ENCODE results near the gene PKM.

DNA sequence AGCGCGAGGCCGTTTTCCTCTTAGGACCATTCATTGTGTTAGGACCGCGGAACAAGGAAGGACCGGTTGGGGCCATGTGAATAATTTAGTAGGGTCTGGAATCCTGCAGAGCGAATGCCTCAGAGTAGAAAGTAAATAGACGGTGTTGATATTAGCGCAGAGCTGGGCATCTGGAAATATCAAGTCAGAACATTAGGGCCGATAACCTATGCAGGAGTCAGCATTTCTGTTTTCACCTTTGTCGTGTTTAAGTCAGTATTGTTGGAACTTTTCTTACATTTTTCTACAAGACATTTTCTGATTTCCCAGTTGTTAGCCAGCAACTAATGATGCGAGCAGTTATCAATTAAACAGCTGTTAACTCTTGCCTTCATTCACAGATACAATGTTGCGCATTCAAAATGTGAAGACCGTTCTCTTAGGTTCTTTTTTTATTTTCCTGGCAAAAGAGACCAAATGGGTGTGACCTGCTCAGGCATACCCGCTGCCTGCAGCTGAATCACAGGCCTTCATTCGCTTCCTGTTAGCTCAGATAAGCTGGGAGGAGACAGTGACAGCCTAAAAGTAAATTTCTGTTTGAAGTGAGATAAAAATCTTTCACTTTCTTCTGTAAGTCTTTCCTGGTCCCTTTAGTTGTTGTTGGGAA is 966 bp upstream of the PKM start:
- TF ChIP-seq, protein P1, sequence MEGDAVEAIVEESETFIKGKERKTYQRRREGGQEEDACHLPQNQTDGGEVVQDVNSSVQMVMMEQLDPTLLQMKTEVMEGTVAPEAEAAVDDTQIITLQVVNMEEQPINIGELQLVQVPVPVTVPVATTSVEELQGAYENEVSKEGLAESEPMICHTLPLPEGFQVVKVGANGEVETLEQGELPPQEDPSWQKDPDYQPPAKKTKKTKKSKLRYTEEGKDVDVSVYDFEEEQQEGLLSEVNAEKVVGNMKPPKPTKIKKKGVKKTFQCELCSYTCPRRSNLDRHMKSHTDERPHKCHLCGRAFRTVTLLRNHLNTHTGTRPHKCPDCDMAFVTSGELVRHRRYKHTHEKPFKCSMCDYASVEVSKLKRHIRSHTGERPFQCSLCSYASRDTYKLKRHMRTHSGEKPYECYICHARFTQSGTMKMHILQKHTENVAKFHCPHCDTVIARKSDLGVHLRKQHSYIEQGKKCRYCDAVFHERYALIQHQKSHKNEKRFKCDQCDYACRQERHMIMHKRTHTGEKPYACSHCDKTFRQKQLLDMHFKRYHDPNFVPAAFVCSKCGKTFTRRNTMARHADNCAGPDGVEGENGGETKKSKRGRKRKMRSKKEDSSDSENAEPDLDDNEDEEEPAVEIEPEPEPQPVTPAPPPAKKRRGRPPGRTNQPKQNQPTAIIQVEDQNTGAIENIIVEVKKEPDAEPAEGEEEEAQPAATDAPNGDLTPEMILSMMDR (IDR thresholded peaks at IDR 0.05; ENCODE audit: low read length) = no peak
- TF ChIP-seq EZH2 (optimal IDR thresholded peaks at IDR 0.05; ENCODE audit: low read depth, low read length) (no peak), EZH2phosphoT487 (IDR thresholded peaks at IDR 0.05; ENCODE audit: low read length) (no peak)

Measured in MM.1S (cell line).